Measurements from ENCODE around the gene WWC1.

WWC1 gene

GRCh38 chr5:168268949-168269936 is 22.2 kb upstream of the WWC1 start:
- CTCF ChIA-PET: interaction anchor here (0.6 to 1.4 kb wide), 20 partner anchors 12 to 1186 kb away, joined by 3 to 8 read pairs (median 5); no protein-coding TSS in a partner anchor
- TF ChIP-seq CTCF (conservative IDR thresholded peaks at IDR 0.05; ENCODE audit: low read depth): peak; percentile 95
- peak overlapping the region; percentile 61 for H3K27ac ChIP-seq
- DNase-seq (ENCODE audit: low spot score): peak; percentile 92
- POLR2A ChIA-PET (ENCODE audit: low non-redundant PET): no interaction called here

- no peak for DNase-seq (ENCODE audit: low spot score)
- no peak overlapping the region for H3K27ac ChIP-seq
- ChIA-PET POLR2A (ENCODE audit: low non-redundant PET) (no interaction called here), CTCF (interaction anchor here (0.6 to 1.4 kb wide), 12 partner anchors 12 to 1185 kb away, joined by 3 to 8 read pairs (median 4); no protein-coding TSS in a partner anchor)
- TF ChIP-seq CTCF (conservative IDR thresholded peaks at IDR 0.05; ENCODE audit: low read depth): no peak
Measured at GRCh38 chr5:168269937-168270330, 21.5 kb upstream of the WWC1 start.

- no peak for DNase-seq (ENCODE audit: low spot score)
- no peak for TF ChIP-seq CTCF (conservative IDR thresholded peaks at IDR 0.05; ENCODE audit: low read depth)
- ChIA-PET POLR2A (ENCODE audit: low non-redundant PET) (no interaction called here), CTCF (interaction anchor here (0.6 to 1.1 kb wide), 5 partner anchors 35 to 1185 kb away, joined by 3 to 6 read pairs (median 5); no protein-coding TSS in a partner anchor)
- no peak overlapping the region for H3K27ac ChIP-seq
Measured at GRCh38 chr5:168270476-168270875, 21.0 kb upstream of the WWC1 start.

GRCh38 chr5:168273056-168273980 is 18.1 kb upstream of the WWC1 start:
- TF ChIP-seq CTCF (conservative IDR thresholded peaks at IDR 0.05; ENCODE audit: low read depth): no peak
- no peak for DNase-seq (ENCODE audit: low spot score)
- ChIA-PET POLR2A (ENCODE audit: low non-redundant PET) (no interaction called here), CTCF (interaction anchor here (0.6 to 1.1 kb wide), 2 partner anchors 12 to 542 kb away, joined by 3 read pairs; no protein-coding TSS in a partner anchor)
- H3K27ac ChIP-seq: no peak overlapping the region

GRCh38 chr5:168274406-168274805 is 17.0 kb upstream of the WWC1 start:
- ChIA-PET POLR2A (ENCODE audit: low non-redundant PET) (no interaction called here), CTCF (interaction anchor here (1.1 kb wide), 1 partner anchor 11 kb away, joined by 3 read pairs; no protein-coding TSS in a partner anchor)
- TF ChIP-seq CTCF (conservative IDR thresholded peaks at IDR 0.05; ENCODE audit: low read depth): no peak

GRCh38 chr5:168275940-168276339 is 15.5 kb upstream of the WWC1 start:
- POLR2A ChIA-PET (ENCODE audit: low non-redundant PET): no interaction called here
- CTCF ChIA-PET: interaction anchor here (0.6 kb wide), 1 partner anchor 30 kb away, joined by 5 read pairs; no protein-coding TSS in a partner anchor

More at GRCh38 chr5:168274406-168274805, 17.0 kb upstream of the WWC1 start:
- DNase-seq (ENCODE audit: low spot score): no peak
- no peak overlapping the region for H3K27ac ChIP-seq

More at GRCh38 chr5:168275940-168276339, 15.5 kb upstream of the WWC1 start:
- TF ChIP-seq CTCF (conservative IDR thresholded peaks at IDR 0.05; ENCODE audit: low read depth): no peak
- no peak for DNase-seq (ENCODE audit: low spot score)
- H3K27ac ChIP-seq: no peak overlapping the region
